8988T (cell line): Measurements from ENCODE around the gene GRM7.

Experiments used
- DNase-seq: peaks from one replicate; pipeline ENCODE4 v3.0.0; 2011

GRM7 gene

GRCh38 chr3:6985848-6986247 lies 124.9 kb downstream of the GRM7 start:
- no peak for DNase-seq

GRCh38 chr3:6989608-6990291 lies 128.8 kb downstream of the GRM7 start:
- DNase-seq = no peak

- no peak for DNase-seq
These were observed 133.3 kb downstream of the GRM7 start for GRCh38 chr3:6994081-6994668.

GRCh38 chr3:7000501-7000900 lies 139.6 kb downstream of the GRM7 start:
- DNase-seq = no peak

GRCh38 chr3:7001370-7001769 lies 140.5 kb downstream of the GRM7 start:
- DNase-seq = no peak

- no peak for DNase-seq
These were observed 154.9 kb downstream of the GRM7 start for GRCh38 chr3:7015683-7016440.

GRCh38 chr3:7025581-7026300 lies 164.8 kb downstream of the GRM7 start:
- DNase-seq = no peak

- no peak for DNase-seq
These were observed 168.6 kb downstream of the GRM7 start for GRCh38 chr3:7029562-7029961.

- DNase-seq = no peak
These were observed 177.5 kb downstream of the GRM7 start for GRCh38 chr3:7038394-7038793.

- no peak for DNase-seq
These were observed 201.8 kb downstream of the GRM7 start for GRCh38 chr3:7062714-7063113.

- no peak for DNase-seq
These were observed 209.5 kb downstream of the GRM7 start for GRCh38 chr3:7070461-7070860.

- DNase-seq = no peak
These were observed 213.3 kb downstream of the GRM7 start for GRCh38 chr3:7074217-7074616.

GRCh38 chr3:7075117-7075516 lies 214.2 kb downstream of the GRM7 start:
- DNase-seq = no peak

GRCh38 chr3:7075901-7076300 lies 215.0 kb downstream of the GRM7 start:
- DNase-seq = no peak

- no peak for DNase-seq
These were observed 221.3 kb downstream of the GRM7 start for GRCh38 chr3:7082244-7082643.

- no peak for DNase-seq
These were observed 225.5 kb downstream of the GRM7 start for GRCh38 chr3:7086417-7086816.

- DNase-seq = no peak
These were observed 234.2 kb downstream of the GRM7 start for GRCh38 chr3:7095116-7095515.

GRCh38 chr3:7100136-7100535 lies 239.2 kb downstream of the GRM7 start:
- no peak for DNase-seq

GRCh38 chr3:7106635-7107034 lies 245.7 kb downstream of the GRM7 start:
- no peak for DNase-seq

- DNase-seq = no peak
These were observed 251.7 kb downstream of the GRM7 start for GRCh38 chr3:7112523-7113056.

GRCh38 chr3:7144697-7145308 lies 283.9 kb downstream of the GRM7 start:
- no peak for DNase-seq

GRCh38 chr3:7146529-7146928 lies 285.6 kb downstream of the GRM7 start:
- DNase-seq = no peak

GRCh38 chr3:7158516-7158915 lies 297.6 kb downstream of the GRM7 start:
- DNase-seq = no peak
